ENCODE data around the gene LAMP2. TPM values are rescaled to one million over a fixed set of nuclear protein-coding genes. Genes with fewer than 3 reads are reported as not detected.

Gene LAMP2
- total and polyA plus RNA-seq, 9 of the 15 experiments (the other 6 are each of a cell fraction or from before 2014, with no cell fraction given) = 22.3 to 77.7 (median 48.6) TPM

DNA sequence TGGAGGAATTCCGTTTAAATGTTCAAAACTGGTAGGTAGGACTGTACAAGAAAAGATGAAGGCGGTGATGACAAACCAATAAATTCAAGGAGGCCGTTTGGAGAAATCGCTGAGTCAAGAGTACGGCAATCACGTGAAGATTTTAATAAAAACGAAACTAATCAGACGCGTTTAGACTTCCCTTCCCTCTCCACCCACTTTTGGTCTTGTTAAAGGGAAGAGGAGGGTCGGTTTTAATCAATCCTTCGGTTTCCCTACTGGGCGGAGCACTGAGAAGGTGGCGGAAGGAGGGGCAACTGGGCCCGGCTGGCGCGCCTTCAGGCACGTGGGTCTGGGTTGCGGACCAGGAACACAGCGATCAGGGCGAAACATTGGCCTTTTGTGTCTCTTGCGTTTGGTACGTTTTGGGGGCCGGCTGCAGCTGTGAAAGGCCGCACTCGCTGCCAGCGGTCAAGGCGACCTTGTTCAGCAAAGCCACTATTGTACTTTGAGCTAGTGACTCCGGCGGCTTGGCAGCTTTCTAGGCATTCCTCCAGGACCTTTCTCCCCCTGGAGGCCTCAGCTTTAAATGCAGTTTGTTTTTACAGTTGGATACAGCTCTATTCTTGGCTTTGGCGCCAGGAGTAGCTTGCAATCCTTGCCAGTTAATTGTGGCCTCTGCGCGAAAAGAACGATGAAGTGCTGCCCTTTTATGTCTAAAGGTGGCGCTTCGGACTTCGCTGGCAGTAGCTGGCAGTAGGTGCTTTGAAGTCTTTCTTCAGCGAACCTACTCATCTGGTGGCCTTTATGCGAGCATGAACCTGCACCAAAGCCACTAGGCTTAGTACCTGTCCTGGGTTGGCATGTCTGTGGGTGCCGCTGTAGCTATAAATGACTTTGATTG is 16.8 kb upstream of the LAMP2 start (continued):
- TF ChIP-seq, protein P1, sequence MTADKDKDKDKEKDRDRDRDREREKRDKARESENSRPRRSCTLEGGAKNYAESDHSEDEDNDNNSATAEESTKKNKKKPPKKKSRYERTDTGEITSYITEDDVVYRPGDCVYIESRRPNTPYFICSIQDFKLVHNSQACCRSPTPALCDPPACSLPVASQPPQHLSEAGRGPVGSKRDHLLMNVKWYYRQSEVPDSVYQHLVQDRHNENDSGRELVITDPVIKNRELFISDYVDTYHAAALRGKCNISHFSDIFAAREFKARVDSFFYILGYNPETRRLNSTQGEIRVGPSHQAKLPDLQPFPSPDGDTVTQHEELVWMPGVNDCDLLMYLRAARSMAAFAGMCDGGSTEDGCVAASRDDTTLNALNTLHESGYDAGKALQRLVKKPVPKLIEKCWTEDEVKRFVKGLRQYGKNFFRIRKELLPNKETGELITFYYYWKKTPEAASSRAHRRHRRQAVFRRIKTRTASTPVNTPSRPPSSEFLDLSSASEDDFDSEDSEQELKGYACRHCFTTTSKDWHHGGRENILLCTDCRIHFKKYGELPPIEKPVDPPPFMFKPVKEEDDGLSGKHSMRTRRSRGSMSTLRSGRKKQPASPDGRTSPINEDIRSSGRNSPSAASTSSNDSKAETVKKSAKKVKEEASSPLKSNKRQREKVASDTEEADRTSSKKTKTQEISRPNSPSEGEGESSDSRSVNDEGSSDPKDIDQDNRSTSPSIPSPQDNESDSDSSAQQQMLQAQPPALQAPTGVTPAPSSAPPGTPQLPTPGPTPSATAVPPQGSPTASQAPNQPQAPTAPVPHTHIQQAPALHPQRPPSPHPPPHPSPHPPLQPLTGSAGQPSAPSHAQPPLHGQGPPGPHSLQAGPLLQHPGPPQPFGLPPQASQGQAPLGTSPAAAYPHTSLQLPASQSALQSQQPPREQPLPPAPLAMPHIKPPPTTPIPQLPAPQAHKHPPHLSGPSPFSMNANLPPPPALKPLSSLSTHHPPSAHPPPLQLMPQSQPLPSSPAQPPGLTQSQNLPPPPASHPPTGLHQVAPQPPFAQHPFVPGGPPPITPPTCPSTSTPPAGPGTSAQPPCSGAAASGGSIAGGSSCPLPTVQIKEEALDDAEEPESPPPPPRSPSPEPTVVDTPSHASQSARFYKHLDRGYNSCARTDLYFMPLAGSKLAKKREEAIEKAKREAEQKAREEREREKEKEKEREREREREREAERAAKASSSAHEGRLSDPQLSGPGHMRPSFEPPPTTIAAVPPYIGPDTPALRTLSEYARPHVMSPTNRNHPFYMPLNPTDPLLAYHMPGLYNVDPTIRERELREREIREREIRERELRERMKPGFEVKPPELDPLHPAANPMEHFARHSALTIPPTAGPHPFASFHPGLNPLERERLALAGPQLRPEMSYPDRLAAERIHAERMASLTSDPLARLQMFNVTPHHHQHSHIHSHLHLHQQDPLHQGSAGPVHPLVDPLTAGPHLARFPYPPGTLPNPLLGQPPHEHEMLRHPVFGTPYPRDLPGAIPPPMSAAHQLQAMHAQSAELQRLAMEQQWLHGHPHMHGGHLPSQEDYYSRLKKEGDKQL (CRISPR knock-in tag; IDR thresholded peaks at IDR 0.05; ENCODE audit: borderline replicate concordance) = no peak
- TF ChIP-seq, protein P2, sequence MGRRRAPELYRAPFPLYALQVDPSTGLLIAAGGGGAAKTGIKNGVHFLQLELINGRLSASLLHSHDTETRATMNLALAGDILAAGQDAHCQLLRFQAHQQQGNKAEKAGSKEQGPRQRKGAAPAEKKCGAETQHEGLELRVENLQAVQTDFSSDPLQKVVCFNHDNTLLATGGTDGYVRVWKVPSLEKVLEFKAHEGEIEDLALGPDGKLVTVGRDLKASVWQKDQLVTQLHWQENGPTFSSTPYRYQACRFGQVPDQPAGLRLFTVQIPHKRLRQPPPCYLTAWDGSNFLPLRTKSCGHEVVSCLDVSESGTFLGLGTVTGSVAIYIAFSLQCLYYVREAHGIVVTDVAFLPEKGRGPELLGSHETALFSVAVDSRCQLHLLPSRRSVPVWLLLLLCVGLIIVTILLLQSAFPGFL (CRISPR knock-in tag; IDR thresholded peaks at IDR 0.05) = no peak
- TF ChIP-seq ZNF830 (CRISPR knock-in tag; IDR thresholded peaks at IDR 0.05) (no peak), ZNF695 (CRISPR knock-in tag; IDR thresholded peaks at IDR 0.05) (no peak), ZNF766 (CRISPR knock-in tag; conservative IDR thresholded peaks at IDR 0.05) (peak; percentile 63; the same call in 1 of the 2 replicates), NFE2 (IDR thresholded peaks at IDR 0.05; ENCODE audit: low read depth) (peak; percentile 92), RAD51 (IDR thresholded peaks at IDR 0.05; ENCODE audit: borderline replicate concordance, low read depth) (peak; percentile 66), MAFG (tag; conservative IDR thresholded peaks at IDR 0.05) (peak; percentile 94), LARP7 (IDR thresholded peaks at IDR 0.05) (no peak), MAFK (IDR thresholded peaks at IDR 0.05; ENCODE audit: low read length) (peak; percentile 80), CBX5 (IDR thresholded peaks at IDR 0.05; ENCODE audit: borderline replicate concordance, low read depth) (peak; percentile 32; the same call in 1 of the 2 replicates), C11orf30 (IDR thresholded peaks at IDR 0.05; ENCODE audit: low read depth) (peak; percentile 92)
- TF ChIP-seq, protein P3, sequence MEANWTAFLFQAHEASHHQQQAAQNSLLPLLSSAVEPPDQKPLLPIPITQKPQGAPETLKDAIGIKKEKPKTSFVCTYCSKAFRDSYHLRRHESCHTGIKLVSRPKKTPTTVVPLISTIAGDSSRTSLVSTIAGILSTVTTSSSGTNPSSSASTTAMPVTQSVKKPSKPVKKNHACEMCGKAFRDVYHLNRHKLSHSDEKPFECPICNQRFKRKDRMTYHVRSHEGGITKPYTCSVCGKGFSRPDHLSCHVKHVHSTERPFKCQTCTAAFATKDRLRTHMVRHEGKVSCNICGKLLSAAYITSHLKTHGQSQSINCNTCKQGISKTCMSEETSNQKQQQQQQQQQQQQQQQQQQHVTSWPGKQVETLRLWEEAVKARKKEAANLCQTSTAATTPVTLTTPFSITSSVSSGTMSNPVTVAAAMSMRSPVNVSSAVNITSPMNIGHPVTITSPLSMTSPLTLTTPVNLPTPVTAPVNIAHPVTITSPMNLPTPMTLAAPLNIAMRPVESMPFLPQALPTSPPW (CRISPR knock-in tag; IDR thresholded peaks at IDR 0.05) = peak; percentile 80
- TF ChIP-seq, protein P4, sequence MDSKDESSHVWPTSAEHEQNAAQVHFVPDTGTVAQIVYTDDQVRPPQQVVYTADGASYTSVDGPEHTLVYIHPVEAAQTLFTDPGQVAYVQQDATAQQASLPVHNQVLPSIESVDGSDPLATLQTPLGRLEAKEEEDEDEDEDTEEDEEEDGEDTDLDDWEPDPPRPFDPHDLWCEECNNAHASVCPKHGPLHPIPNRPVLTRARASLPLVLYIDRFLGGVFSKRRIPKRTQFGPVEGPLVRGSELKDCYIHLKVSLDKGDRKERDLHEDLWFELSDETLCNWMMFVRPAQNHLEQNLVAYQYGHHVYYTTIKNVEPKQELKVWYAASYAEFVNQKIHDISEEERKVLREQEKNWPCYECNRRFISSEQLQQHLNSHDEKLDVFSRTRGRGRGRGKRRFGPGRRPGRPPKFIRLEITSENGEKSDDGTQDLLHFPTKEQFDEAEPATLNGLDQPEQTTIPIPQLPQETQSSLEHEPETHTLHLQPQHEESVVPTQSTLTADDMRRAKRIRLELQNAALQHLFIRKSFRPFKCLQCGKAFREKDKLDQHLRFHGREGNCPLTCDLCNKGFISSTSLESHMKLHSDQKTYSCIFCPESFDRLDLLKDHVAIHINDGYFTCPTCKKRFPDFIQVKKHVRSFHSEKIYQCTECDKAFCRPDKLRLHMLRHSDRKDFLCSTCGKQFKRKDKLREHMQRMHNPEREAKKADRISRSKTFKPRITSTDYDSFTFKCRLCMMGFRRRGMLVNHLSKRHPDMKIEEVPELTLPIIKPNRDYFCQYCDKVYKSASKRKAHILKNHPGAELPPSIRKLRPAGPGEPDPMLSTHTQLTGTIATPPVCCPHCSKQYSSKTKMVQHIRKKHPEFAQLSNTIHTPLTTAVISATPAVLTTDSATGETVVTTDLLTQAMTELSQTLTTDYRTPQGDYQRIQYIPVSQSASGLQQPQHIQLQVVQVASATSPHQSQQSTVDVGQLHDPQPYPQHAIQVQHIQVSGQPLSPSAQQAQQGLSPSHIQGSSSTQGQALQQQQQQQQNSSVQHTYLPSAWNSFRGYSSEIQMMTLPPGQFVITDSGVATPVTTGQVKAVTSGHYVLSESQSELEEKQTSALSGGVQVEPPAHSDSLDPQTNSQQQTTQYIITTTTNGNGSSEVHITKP (IDR thresholded peaks at IDR 0.05; ENCODE audit: partially characterized antibody) = no peak
- TF ChIP-seq, protein P5, sequence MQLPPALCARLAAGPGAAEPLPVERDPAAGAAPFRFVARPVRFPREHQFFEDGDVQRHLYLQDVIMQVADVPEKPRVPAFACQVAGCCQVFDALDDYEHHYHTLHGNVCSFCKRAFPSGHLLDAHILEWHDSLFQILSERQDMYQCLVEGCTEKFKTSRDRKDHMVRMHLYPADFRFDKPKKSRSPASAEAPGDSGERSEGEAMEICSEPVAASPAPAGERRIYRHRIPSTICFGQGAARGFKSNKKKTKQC (CRISPR knock-in tag; IDR thresholded peaks at IDR 0.05) = 0 out of 2 replicates have a peak, but pooled peaks have one; percentile 41

Measured in K562 (cell line).